DMS53 treated with DMSO at 0.1 percent for 48 hours (cell line): ENCODE measurements around the gene TENM4.

ENCODE experiments used
- DNase-seq: peaks from one replicate; lab custom pipeline; 2025; ENCODE audit not compliant: unreplicated experiment; lab: John Stamatoyannopoulos, UW

TENM4 gene

DNA sequence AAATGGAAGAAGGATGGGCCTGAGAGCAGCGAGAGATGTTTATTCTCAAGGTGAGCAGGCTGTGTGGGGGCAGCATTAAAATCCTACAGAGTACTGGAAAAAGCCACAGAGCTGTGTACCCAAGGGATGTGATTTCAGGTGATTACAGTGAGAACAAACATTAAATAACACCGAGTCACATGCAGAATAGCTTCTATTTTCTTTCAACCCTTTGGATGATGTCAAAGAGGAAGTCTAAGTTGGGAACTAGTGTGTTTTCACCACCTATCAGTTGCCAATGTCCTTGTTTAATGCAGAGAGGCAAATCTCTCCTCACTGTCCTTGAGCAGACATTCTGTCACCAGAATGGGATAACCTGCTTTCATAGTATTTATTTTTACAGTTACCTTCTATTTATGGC is 486.6 kb downstream of the TENM4 start:
- DNase-seq = no peak

DNA sequence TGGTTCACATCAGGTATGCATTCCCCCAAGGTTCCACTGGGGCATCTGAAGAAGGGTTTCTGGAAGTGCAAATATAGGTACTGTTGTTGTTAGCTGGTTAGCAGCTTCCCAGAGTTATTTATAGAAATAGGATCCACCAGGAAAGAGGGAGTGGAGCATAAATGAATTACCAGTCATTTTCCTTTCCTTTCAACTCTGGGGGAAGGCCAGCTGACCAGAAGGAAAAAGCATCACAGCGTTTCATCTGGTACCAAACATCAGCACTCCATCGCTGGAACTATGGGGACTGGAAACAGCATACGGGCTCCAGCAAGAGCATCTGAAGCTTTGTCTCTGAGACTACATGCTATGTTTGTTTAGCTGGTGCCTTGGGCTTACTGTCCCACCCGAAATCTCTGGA is 487.9 kb downstream of the TENM4 start:
- no peak for DNase-seq

DNA sequence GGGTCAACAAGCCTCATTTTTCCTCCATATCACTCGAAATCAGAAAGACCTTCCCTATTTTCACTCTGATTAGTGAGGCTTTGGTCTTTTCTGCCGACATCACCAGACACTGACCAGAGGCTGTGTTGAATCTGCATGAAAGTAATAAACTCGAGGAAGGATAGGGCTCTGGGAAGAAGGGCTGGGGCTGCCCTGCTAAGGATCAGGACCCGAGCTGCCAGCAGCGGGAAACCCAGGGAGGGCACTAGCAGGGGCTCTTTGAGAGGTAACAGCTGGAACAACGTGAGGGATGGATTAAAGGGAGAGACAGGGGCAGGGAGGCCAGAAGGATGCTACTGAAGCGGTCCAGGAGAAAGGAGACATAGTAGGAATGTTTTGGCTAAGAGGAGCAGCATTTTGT is 488.7 kb downstream of the TENM4 start:
- DNase-seq = no peak

DNA sequence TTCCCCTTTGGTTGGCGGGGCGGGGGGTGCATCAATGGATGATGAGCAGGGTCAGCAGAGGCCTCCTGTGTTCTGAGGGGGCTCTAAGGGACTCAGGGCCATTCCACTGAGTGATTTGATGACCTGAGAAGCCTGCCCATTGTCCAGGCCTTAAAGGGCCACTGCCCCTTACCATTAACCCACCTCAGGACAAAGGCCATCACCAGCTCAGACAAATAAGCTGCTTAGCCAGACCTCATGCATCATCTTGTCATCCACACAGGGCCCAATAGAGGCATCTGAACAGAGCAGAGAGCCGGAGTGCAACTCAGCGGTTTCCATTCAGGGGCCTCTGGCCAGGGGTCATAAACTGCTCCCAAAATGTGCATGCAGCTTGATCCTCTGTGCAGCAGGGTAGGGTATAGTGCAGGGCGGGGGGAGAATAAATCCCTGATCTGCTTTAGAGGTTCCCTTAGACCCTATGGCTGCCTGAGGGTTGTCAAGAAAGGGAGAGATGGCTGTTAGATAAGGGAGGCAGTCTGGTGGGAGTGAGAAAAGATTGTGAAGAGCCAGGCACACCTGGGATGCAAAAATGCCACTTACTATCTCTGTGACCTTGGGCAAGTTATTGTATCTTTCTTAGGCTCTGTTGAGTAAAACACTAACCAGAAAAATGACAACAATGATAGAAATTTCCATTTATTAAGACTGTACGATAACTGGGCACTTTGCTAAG is 490.7 kb downstream of the TENM4 start:
- no peak for DNase-seq

DNA sequence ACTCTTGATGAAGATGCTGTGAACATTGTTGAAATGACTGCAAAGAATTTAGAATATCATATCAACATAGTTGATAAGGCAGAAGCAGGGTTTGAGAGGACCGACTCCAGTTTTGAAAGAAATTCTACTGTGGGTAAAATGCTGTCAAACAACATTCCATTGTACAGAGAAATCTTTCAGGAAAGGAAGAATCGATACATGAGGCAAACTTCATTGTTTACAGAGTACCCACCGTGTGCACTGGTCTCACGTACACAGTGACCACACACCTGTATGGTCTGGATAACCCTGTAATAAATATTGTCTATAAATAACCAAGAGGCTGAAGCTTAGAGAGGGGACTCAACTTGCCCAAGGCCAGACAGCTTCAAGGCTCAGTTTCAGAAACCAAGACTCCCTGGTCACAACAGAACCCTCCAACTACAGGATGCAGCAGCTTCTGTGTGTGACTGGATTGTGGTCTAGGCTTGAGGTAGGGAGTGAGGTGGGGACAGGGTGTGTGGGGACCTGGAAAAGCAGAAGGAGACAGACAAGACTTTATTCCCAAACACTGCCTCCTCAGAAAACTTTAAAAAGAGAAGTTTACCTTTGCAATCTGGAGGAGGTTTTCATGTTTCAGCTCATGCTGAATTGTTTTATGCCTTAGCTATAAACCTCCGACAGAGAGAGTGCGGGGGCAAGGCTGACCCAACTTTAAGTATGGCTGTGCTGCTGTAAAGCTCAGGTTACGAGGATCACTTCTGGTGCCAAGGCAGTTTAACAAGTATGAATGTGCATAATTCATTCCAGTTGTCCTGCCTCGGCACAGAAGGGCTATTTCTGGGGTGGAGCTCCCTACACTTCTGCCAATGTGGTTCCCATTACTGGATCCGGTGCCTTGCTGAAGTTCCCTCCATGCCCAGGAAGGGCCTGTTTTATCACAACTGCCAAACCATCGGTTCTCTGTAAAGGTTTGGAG is 493.6 kb downstream of the TENM4 start:
- DNase-seq = no peak

DNA sequence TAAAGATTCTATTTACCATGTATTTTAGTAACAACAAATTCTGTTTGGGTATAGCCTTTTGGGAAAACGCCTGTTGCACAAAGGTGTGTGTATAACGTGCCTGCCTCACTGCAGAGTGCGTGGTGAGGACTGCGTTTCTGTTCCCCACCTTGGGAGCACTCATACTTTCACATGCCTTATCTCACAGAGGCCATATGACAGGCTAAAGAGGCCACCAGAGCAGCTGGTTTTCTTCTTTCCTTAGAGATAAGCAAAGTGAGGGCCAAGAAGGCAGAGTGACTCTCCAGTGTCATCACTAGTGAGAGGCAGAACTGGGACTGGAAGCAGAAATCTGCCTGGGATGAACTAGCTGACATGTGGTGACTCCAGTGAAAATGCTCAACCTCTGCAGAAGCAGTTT is 497.0 kb downstream of the TENM4 start:
- no peak for DNase-seq

DNA sequence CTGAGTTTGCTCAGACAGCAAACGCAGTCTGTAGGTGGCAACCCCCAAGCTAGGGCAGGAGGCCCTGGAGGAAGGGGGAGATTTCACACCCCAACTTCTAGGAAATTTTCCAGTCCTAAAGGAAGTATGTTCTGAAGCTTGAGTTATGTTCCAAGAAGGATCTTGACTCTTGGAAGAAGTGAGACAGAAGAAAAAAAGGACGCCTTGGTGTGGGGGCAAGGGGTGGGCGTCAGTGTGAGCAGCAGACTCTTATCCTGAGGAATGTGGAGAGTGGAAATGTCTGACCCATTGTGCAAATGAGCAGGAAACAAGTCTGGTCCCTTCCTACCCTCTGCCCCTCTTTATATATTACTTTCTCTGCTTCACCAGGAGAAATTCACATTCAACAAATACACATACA is 497.7 kb downstream of the TENM4 start:
- DNase-seq = no peak

DNA sequence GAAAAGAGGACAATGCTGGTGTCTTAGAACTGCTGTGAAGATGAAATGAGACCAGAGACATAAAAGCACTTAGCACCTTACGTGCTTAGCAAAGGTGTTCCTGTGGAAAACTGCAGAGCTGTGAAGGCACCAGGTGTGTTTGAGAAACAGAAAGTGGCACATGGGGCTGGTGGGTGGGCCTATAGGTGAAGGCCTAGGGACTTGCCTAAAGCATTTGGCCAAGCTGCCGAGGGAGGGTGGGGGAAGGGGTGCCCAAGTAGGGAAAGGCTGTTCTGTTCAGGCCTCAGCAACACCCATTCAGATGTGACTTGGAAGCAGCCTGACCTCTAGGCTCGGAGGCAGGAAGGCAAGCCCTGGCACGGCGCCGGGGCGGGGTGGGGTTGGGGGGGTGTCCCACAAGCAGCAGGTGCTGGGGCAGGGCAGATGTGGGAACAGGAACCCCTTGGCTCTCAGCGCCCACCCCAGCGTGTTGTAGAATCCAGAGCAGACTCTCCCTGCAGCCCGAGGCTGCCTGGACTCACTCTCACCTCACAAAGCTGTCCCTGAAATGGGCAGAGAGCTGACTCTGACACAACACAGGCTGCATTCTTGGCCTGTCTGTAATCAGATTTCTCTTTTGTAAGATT is 499.5 kb downstream of the TENM4 start:
- no peak for DNase-seq

DNA sequence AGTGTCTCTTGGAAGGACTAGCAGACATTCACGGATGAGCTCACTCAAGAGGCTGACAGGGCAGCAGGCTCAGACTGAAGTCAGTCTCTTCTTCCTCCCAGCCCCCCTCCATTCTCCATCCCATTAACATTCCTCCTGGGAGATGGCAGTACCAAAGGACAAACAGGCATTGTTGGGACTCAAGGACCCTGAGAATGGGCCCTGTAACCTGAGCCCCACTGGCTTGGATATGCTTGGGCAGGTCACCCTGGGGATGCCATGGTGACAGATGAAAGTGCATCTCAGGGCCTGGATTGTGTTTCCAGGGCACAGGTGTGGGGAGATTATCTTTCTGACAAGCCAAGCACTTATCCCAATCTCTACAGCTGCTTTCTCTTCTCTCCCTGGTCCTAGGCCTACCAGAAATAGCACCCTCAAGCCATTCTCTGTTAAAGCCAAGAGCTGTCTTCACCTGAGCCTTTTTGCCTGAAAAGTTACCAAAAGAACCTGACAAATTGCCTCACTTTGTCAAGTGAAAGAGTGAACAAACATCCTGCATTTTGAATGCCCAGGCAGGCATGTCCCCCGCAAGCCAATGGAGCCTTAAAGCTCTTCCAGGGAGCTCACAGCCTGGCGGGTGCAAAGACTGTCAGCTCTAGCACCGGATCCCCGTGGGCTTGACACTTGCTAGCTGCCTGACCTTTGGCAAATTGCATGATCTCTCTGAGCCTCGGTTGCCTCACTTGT is 500.2 kb downstream of the TENM4 start:
- peak; percentile 91 for DNase-seq

DNA sequence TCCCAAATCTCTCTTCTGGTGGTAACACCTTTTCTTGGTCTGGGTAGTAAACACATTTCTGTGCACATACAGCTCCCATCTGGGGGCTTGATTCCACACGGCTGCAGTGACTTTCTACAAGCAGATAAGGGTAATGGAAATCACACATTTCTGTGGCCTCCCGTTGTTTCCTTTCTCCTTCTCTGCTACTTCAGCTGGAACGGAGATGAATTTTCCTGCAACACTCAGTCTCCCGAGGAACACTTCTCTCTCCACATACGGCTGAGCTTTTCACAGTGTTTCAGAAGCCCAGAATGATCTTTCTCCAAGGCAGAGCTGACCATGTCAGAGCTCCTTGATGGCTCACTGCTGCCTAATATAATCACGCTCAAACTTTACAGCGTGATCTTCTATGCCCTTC is 501.9 kb downstream of the TENM4 start:
- no peak for DNase-seq

DNA sequence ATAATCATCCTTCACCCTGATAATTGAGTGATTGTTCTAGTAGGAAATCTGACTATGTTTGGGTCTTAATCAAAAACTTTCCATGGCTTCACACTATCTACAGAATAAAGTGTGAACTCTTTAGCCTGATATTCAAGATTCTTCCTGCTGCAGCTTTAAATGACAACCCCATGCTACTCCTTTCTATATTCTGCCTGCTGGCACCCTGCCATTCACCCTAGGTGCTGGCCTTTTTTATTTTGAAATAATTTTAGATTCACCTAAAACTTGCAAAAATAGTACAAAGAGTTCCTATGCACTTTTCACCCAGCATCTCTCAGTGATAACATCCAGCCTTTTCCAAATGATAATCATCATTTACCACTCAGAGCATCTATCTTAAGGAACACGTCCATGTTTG is 502.8 kb downstream of the TENM4 start:
- DNase-seq = no peak

DNA sequence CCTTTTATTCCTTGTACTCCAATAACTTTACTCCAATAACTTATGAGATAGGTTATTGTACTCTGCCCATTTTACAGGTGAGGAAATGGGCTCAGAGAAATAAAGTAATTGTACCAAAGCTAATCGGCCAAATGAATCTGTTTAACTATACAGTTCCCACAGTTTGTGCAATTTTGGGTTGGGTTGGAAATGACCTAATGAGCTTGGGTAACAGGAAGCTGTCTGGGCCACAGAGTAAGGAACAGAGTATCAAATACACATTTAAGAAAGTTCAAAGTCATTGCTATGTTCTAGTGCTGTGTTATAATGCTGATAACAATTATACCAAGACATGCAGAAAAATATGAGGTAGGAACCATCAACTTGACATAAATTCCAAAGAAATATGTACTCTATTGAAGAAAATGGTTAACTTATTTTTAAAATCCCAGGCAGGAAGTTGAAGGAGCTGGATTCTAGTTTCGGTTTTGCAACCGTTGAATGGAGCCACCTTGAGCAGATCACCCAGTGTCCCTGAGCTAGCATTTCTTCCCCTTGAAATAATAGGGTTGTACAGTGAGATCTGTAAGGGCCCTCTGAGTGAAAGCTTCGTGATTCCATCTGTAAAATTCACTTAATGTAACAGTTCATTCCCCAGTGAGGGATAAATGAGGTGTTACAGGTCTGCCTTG is 505.3 kb downstream of the TENM4 start:
- DNase-seq = no peak

DNA sequence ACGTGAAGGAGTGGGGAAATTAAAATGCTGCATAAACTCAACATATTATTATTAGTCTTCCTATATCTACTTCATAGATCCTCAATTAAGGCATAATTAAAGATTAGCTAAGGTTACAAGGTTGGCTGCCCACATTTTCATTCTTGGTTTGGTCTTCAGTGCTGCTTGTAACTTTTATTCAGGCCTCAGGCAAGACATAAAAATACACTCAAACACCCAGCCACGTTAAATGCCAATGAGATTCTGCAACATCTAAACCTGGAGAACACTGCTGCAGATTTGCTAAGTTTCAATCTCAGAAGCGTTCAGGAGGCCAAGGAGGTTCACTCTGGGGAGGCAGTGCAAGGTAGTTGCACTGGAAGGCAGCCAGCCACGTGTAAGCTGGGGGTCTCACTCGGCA is 507.5 kb downstream of the TENM4 start:
- DNase-seq = no peak

DNA sequence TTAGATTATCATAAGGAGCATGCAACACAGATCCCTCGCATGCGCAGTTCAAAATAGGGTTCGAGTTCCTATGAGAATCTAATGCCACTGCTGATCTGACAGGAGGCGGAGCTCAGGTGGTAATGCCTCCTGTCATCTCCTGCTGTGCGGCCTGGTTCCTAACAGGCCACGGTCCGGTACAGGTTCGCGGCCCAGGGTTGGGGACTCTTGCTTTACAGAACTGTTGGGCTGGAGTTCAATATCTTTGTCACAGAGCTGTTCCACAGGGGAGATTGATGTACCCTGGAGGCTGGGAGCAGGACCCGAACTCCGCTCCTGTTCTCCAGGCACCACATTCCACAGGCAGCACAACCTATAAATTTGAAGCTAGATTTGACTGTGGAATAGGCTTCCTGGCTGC is 508.1 kb downstream of the TENM4 start:
- DNase-seq = no peak

DNA sequence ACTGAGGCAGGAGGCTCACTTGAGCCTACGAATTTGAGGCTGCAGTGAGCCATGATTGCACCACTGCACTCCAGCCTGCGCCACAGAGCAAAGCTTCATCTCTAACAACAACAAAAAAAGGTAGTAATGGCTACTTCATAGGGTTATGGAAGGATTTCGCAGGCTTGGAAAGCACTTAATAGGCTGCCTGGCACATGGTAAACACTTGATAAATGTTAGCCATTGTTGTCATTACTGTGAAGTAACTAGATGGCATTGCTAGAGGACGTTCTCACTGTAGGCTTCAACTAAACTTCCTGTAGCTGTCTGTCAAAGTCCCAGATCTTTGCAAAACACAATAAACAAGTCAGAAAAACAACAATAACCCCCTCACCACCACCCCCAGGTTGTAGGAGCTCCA is 508.9 kb downstream of the TENM4 start:
- DNase-seq = no peak

DNA sequence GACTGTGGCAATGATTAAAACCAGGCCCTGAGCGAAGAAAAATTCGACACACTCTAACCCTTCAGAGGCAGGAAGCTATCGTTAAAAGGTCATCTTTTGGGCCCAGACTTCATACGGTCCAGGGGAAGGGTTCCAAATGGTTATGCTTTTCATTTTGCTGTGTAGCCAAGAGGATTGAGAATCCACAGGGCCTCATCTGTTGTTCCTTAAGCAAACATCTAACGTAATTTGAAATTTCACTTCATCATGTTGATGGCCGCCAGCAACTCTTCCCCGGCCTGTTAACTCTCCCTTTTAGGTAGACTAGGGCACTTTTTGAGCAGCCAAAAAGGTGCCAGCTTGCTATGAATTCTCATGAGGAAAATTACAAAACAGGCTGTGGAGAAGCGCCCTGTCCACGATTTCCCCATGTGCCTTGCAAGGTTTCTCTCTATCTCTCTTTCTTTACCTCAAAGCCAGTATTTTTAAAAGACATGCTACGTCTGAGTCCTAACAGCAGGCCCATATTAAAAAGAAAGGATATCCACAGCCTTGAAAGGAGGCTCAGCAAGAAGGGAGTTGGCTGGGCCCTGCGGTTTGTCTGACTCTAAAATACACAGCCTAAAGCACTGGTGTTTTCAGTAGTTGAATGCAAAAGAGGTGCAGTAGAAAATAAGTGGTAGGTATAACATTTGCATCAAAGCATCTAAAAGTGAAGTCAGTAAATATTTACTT is 509.9 kb downstream of the TENM4 start:
- no peak for DNase-seq

DNA sequence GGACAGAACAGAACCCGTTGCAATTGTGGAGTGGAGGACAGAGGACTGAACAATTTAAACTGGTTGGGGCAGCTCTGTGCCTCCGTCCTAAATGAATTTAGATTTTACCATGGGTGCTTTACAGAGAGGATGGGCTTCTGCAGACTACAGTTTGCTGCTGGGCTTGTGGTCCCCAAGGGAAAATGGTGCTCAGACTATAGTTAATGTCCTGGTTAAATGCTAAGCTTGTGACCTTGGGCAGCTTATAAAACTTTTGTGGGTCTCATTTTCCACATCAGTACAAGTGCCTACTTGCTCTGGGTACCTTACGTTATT is 511.0 kb downstream of the TENM4 start:
- DNase-seq = no peak

DNA sequence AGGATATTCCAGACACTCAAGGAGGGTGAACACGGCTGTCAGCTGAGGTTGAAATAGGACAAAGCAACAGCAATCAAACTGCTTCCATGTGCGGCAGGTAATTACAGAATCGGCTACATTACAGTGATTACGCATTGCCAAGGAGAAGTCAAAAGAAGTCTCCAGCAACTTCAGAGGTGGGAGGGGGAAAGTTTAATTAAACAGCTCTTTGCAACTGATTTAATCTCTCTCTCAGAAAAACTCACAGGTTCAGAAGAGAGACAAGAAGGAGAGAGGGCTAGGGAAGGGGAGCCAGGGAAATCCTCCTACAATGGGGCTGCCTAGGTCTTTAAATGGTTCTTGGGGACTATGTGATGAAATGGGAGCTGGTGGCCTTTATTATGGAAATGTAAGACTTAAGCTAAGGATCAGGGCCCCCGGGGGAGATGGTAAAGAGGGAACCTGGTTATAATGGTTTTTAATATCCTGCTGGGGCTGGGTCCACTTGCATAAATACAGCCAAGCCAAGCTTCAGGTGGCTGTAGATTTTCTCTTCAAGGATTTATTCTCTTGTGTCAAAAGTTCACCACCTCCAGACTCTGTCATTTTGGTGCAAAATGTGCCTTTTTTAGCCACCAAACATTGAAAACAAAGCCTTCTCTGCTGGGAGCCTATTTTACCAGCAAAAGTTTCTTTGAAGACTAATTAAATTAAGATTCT is 511.5 kb downstream of the TENM4 start:
- DNase-seq = no peak

DNA sequence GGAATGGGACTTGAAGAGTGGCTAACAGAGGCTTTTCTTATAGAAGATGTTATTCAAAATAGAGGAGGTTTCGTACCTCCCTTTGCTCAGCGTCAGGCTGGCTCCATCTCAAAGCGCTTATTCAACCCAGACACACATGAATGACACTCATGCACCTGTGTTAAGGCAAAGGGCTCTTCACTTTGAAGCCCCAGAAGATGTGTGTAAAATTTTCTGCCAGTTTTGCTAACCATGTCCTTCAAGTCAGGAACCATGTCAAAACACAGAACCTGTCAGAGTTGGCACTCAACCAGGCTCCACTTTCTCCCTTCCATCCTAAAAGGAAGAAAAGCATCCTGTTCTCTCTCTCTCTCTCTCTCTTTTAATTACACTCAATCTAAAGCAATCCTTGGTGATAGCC is 513.3 kb downstream of the TENM4 start:
- DNase-seq = no peak
